ENCODE measurements around the gene F10. TPM values are rescaled to one million over a fixed set of nuclear protein-coding genes. Genes with fewer than 3 reads are reported as not detected.

F10 gene
- total RNA-seq, 4 donors from 2014 or later: 0.61 to 21.6 (median 4.5) TPM

DNA sequence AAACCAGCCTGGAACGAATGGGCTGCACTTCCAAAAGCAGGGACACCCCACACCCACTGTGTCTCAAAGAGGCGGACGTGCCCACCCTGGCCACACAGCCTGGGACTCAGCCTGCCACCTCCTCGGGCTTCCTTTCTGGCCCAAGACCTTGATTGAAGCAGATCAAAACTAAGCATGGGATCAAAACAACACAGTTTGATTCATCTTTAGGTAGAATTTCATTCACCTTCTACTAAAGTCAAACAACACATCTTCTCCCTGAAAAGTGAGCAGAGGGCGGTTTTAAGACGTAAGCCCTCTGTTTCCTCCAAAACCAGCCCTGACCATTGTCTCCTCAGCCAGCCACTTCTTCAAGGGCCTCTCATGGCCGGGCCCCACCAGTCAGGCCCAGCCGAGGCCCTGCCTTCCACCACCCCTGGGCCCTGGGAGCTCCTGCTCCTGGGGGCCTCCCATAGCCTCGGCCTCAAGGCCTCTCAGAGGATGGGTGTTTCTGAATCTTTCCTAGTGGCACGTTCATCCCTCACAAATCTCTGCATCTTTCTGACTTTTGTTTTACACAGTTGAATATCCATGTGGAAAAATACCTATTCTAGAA lies 6.3 kb upstream of the F10 start:
- DNase-seq: no peak
- intact Hi-C loops (cut with DNase I): no loop called here
- no peak overlapping the region for H3K4me3 ChIP-seq
- H3K27ac ChIP-seq: no peak overlapping the region
- H3K9me3 ChIP-seq: no peaks in the 10 kb centered on the region
- 79 to 83% methylated on average over 5 to 6 of the region's 10 CpGs for WGBS, 2 donors
- TF ChIP-seq, protein P1, sequence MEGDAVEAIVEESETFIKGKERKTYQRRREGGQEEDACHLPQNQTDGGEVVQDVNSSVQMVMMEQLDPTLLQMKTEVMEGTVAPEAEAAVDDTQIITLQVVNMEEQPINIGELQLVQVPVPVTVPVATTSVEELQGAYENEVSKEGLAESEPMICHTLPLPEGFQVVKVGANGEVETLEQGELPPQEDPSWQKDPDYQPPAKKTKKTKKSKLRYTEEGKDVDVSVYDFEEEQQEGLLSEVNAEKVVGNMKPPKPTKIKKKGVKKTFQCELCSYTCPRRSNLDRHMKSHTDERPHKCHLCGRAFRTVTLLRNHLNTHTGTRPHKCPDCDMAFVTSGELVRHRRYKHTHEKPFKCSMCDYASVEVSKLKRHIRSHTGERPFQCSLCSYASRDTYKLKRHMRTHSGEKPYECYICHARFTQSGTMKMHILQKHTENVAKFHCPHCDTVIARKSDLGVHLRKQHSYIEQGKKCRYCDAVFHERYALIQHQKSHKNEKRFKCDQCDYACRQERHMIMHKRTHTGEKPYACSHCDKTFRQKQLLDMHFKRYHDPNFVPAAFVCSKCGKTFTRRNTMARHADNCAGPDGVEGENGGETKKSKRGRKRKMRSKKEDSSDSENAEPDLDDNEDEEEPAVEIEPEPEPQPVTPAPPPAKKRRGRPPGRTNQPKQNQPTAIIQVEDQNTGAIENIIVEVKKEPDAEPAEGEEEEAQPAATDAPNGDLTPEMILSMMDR (IDR thresholded peaks at IDR 0.05): no peak
- TF ChIP-seq POLR2A (IDR thresholded peaks at IDR 0.05): no peak
- H3K36me3 ChIP-seq: no peaks in the 10 kb centered on the region
- no peaks in the 10 kb centered on the region for H3K4me1 ChIP-seq
- peaks cover 0 to 22% (median 0%) of the 10 kb centered on the region in 4 donors for H3K27me3 ChIP-seq

DNA sequence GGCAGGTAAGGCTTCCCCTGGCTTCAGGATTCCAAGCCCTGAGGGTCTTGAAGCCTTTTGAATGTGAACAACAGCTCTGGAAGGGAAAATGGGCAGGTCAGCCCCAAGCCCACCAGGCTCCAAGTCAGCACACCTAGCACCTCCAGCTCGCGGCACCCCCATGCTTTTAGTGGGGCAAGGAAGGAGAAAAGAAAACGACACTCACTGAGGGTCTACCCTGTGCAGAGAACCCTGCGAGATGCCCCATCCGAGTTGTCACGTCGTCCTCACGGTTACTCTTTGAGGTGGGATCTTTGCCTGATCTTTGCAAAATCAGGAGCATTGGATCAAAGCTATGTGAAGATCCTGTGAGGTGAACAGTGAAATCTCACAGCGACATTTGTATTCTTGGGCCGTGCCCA lies 5.7 kb upstream of the F10 start:
- peaks cover 0 to 4% (median 1%) of the 10 kb centered on the region in 3 donors for H3K4me1 ChIP-seq
- H3K36me3 ChIP-seq: no peaks in the 10 kb centered on the region
- intact Hi-C loops (cut with DNase I): no loop called here
- no peaks in the 10 kb centered on the region for H3K9me3 ChIP-seq
- TF ChIP-seq, protein P1 (IDR thresholded peaks at IDR 0.05): no peak
- TF ChIP-seq POLR2A (IDR thresholded peaks at IDR 0.05): no peak
- H3K27me3 ChIP-seq: peaks cover 0 to 25% (median 0%) of the 10 kb centered on the region in 4 donors
- WGBS, 2 donors: 73 to 78% methylated on average over 8 to 10 of the region's 10 CpGs
- no peak overlapping the region for H3K4me3 ChIP-seq
- H3K27ac ChIP-seq: no peak overlapping the region
- no peak for DNase-seq

DNA sequence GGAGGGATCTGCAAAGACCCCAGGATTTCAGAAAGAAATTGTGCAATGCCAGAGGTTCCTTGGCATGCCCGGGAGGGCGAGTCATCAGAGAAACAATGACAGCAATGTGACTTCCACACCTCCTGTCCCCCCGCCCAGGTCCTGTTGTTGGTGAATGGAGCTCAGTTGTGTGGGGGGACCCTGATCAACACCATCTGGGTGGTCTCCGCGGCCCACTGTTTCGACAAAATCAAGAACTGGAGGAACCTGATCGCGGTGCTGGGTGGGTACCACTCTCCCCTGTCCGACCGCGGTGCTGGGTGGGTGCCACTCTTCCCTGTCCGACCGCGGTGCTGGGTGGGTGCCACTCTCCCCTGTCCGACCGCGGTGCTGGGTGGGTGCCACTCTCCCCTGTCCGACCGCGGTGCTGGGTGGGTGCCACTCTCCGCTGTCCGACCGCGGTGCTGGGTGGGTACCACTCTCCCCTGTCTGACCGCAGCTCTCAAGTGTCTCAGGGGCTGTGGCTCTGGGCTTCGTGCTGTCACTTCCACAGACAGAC lies 5.2 kb upstream of the F10 start:
- no peak for DNase-seq

DNA sequence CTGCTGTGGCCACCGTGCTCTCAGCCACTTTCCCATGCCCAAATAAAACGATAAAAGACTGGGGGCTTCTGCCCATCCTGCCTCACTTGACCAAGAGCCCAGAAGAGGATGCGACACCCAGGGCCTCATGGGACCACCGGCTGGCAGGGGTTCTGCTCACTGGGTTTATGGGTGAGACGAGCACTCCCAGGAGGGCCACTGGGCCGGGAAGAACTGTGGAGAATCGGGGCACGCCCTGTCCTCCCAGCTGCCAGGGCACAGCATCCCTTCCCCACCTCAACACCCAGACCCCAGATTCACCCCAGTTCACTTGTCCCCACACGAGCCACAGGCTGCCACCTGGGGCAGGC lies 4.7 kb upstream of the F10 start:
- peaks cover 0 to 28% (median 0%) of the 10 kb centered on the region in 4 donors for H3K27me3 ChIP-seq
- no peaks in the 10 kb centered on the region for H3K9me3 ChIP-seq
- DNase-seq: no peak
- H3K27ac ChIP-seq: no peak overlapping the region
- no peak overlapping the region for H3K4me3 ChIP-seq
- H3K36me3 ChIP-seq: no peaks in the 10 kb centered on the region
- H3K4me1 ChIP-seq: peaks cover 0 to 13% (median 5%) of the 10 kb centered on the region in 3 donors
- WGBS, 2 donors: no CpG with 5 or more reads among the region's 9 CpGs
- TF ChIP-seq, protein P1 (IDR thresholded peaks at IDR 0.05): no peak
- TF ChIP-seq POLR2A (IDR thresholded peaks at IDR 0.05): no peak
- intact Hi-C loops (cut with DNase I): no loop called here

More for the DNA sequence above, 5.2 kb upstream of the F10 start:
- Histone ChIP-seq H3K27ac (no peak overlapping the region), H3K36me3 (no peaks in the 10 kb centered on the region), H3K4me1 (peaks cover 0 to 9% (median 5%) of the 10 kb centered on the region in 3 donors), H3K27me3 (peaks cover 0 to 24% (median 0%) of the 10 kb centered on the region in 4 donors), H3K4me3 (no peak overlapping the region), H3K9me3 (no peaks in the 10 kb centered on the region)
- 73 to 83% methylated on average over 9 to 14 of the region's 26 CpGs for WGBS, 2 donors
- TF ChIP-seq, protein P1 (IDR thresholded peaks at IDR 0.05): no peak
- no peak for TF ChIP-seq POLR2A (IDR thresholded peaks at IDR 0.05)
- intact Hi-C loops (cut with DNase I): no loop called here

DNA sequence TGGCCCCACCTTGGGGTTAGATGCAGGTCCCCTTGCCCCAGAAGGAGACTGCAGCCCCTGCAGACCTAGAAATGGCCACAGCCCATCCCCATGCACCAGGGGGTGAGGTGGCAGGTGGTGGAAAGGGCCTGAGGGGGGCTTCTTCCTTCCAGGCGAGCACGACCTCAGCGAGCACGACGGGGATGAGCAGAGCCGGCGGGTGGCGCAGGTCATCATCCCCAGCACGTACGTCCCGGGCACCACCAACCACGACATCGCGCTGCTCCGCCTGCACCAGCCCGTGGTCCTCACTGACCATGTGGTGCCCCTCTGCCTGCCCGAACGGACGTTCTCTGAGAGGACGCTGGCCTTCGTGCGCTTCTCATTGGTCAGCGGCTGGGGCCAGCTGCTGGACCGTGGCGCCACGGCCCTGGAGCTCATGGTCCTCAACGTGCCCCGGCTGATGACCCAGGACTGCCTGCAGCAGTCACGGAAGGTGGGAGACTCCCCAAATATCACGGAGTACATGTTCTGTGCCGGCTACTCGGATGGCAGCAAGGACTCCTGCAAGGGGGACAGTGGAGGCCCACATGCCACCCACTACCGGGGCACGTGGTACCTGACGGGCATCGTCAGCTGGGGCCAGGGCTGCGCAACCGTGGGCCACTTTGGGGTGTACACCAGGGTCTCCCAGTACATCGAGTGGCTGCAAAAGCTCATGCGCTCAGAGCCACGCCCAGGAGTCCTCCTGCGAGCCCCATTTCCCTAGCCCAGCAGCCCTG lies 4.2 kb upstream of the F10 start:
- Histone ChIP-seq H3K27ac (no peak overlapping the region), H3K9me3 (no peaks in the 10 kb centered on the region), H3K36me3 (no peaks in the 10 kb centered on the region), H3K27me3 (peaks cover 0 to 29% (median 0%) of the 10 kb centered on the region in 4 donors), H3K4me3 (no peak overlapping the region), H3K4me1 (peaks cover 0 to 18% (median 5%) of the 10 kb centered on the region in 3 donors)
- 64 to 75% methylated on average over 5 to 14 of the region's 42 CpGs for WGBS, 2 donors
- TF ChIP-seq, protein P1 (IDR thresholded peaks at IDR 0.05): no peak
- intact Hi-C loops (cut with DNase I): no loop called here
- no peak for DNase-seq
